HG03354 (cell line): ENCODE measurements around the gene TBR1.

ENCODE experiments used
- ATAC-seq: cut with Tn5 transposase; IDR thresholded peaks from one replicate; pipeline ENCODE4 v1.9.1; 2021; ENCODE audit warnings: mild to moderate bottlenecking; ENCODE audit not compliant: unreplicated experiment, poor library complexity, severe bottlenecking

TBR1 gene

GRCh38 chr2:161426455-161426921 lies 10.4 kb downstream of the TBR1 start:
- ATAC-seq, result no peak

- ATAC-seq, result no peak
These were observed 11.0 kb downstream of the TBR1 start for GRCh38 chr2:161426922-161427663.

GRCh38 chr2:161427664-161428587 lies 11.8 kb downstream of the TBR1 start:
- no peak for ATAC-seq

GRCh38 chr2:161430386-161430785 lies 14.3 kb downstream of the TBR1 start:
- ATAC-seq, result no peak

GRCh38 chr2:161432107-161432506 lies 16.0 kb downstream of the TBR1 start:
- ATAC-seq, result no peak

- no peak for ATAC-seq
These were observed 18.0 kb downstream of the TBR1 start for GRCh38 chr2:161434118-161434517.

GRCh38 chr2:161436411-161436810 lies 20.3 kb downstream of the TBR1 start:
- no peak for ATAC-seq

GRCh38 chr2:161438598-161438997 lies 22.5 kb downstream of the TBR1 start:
- no peak for ATAC-seq

GRCh38 chr2:161445097-161445496 lies 29.0 kb downstream of the TBR1 start:
- no peak for ATAC-seq

GRCh38 chr2:161448431-161448830 lies 32.3 kb downstream of the TBR1 start:
- no peak for ATAC-seq

GRCh38 chr2:161471631-161472030 lies 55.5 kb downstream of the TBR1 start:
- ATAC-seq, result no peak

- no peak for ATAC-seq
These were observed 58.8 kb downstream of the TBR1 start for GRCh38 chr2:161474920-161475319.
